Vagina (tissue), 2 donors: Measurements from ENCODE around the gene TGFBR2. TPM values are rescaled to one million over a fixed set of nuclear protein-coding genes. Genes with fewer than 3 reads are reported as not detected.

ENCODE experiments used
- DNase-seq, 2 donors: peaks; one replicate each; pipeline ENCODE4 v3.0.0-alpha.2; 2017; ENCODE audit errors: extremely low spot score in 2 of 2
- H3K27ac ChIP-seq: fragments of 200-600 bp; sonication (generic); one replicate; pipeline ENCODE4 v1.5.1; 2019
- H3K27me3 ChIP-seq: fragments of 200-600 bp; sonication (generic); one replicate; pipeline ENCODE4 v1.5.1; 2019
- H3K36me3 ChIP-seq, 2 donors: fragments of 200-600 bp; sonication (generic); one replicate each; pipeline ENCODE4 v1.5.1; 2017 to 2019
- H3K4me1 ChIP-seq: fragments of 200-600 bp; sonication (generic); one replicate; pipeline ENCODE4 v1.5.1; 2019
- H3K4me3 ChIP-seq, 2 donors: fragments of 200-600 bp; sonication (generic); 1 replicate in 1 of 2; 2 replicates in 1 of 2; pipeline ENCODE4 v1.5.1; 2016 to 2019
- H3K9me3 ChIP-seq: fragments of 200-600 bp; sonication (generic); one replicate; pipeline ENCODE4 v1.5.1; 2019
- CTCF ChIP-seq, 3 experiments: fragments of 450-650 bp in 2 of 3; fragments of 200-600 bp in 1 of 3; sonication (generic) in 1 of 3; IDR thresholded peaks; one replicate each; pipeline ENCODE4 v1.5.1; 2017 to 2019; ENCODE audit warnings: antibody characterized with exemption in 3 of 3, mild to moderate bottlenecking in 2 of 3, moderate library complexity in 2 of 3
- POLR2A ChIP-seq, 2 donors: fragments of 450-650 bp; IDR thresholded peaks; one replicate each; pipeline ENCODE4 v1.6.1; 2017; ENCODE audit warnings: antibody characterized with exemption in 2 of 2, mild to moderate bottlenecking in 2 of 2, moderate library complexity in 2 of 2
- POLR2AphosphoS5 ChIP-seq, 2 donors: sonication (generic); formaldehyde crosslinking; IDR thresholded peaks; one replicate each; pipeline ENCODE4 v1.9.0; 2017; ENCODE audit warnings: antibody characterized with exemption in 2 of 2, mild to moderate bottlenecking in 2 of 2, low read depth in 1 of 2; ENCODE audit not compliant: insufficient read depth in 1 of 2
- intact Hi-C: fragments of 100-400 bp; cut with DNase I; formaldehyde crosslinking; loops from one replicate; pipeline ENCODE4 v1.15.1; 2023
- total RNA-seq: library from RNA; depleted of rRNA; stranded (reverse); fragments of >200 nt; gene quantifications from one replicate; pipeline ENCODE4 v1.2.3, GENCODE V29; 2016

TGFBR2 gene
- total RNA-seq, 1 donor from 2014 or later, result 176 TPM

- peaks cover 89% of the 10 kb centered on the region for H3K4me1 ChIP-seq
- no peaks in the 10 kb centered on the region for H3K36me3 ChIP-seq
- no peak for DNase-seq
- H3K27ac ChIP-seq, result peak overlapping the region; percentile 63
- intact Hi-C loops, result no loop called here
- no peak overlapping the region for H3K4me3 ChIP-seq
- TF ChIP-seq CTCF (IDR thresholded peaks at IDR 0.05) (no peak), POLR2A (IDR thresholded peaks at IDR 0.05) (no peak), POLR2AphosphoS5 (IDR thresholded peaks at IDR 0.05; ENCODE audit: insufficient read depth in 1 of 2, low read depth in 1 of 2) (no peak)
- H3K9me3 ChIP-seq, result no peaks in the 10 kb centered on the region
- no peaks in the 10 kb centered on the region for H3K27me3 ChIP-seq
Measured at GRCh38 chr3:30626443-30627180, 20.2 kb downstream of the TGFBR2 start.

DNA sequence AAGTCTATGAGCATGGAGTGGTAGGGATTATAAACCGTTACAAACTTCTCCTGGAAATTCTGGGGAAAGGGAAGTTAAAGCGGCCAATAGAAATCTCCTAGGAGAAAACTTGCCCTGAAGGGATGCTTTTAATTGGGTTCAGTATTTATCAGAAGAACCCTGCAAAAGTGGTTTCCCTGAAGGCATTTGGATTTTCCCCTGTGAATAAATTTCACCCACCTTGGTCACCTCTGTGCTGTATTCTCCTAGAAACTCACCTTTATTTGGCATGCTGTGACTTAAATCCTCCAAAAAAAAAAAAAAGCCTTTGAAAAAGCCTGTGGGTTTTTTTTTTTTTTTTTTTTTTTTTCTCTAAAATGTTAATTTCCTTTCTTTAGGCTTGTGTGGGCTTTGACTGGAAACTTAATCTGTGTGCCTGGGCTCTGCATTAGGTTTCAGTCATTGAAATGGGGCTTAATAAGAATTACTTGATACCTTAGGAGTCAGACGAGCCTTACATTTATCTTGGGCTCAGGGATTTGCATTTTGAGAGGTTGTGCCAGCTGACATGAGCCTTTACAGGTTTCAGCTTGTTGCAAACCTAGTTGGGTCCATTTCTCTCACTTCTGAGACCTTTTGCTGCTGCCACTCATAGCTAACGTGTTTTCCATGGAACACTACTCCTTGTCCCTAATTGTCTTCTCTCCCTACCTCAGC, 22.0 kb downstream of the TGFBR2 start:
- DNase-seq, result no peak
- Histone ChIP-seq H3K4me3 (no peak overlapping the region), H3K9me3 (no peaks in the 10 kb centered on the region), H3K4me1 (peaks cover 95% of the 10 kb centered on the region), H3K36me3 (no peaks in the 10 kb centered on the region), H3K27me3 (no peaks in the 10 kb centered on the region), H3K27ac (peak overlapping the region; percentile 31)
- TF ChIP-seq POLR2AphosphoS5 (IDR thresholded peaks at IDR 0.05; ENCODE audit: insufficient read depth in 1 of 2, low read depth in 1 of 2) (no peak), CTCF (IDR thresholded peaks at IDR 0.05) (no peak), POLR2A (IDR thresholded peaks at IDR 0.05) (no peak)
- intact Hi-C loops, result no loop called here

DNA sequence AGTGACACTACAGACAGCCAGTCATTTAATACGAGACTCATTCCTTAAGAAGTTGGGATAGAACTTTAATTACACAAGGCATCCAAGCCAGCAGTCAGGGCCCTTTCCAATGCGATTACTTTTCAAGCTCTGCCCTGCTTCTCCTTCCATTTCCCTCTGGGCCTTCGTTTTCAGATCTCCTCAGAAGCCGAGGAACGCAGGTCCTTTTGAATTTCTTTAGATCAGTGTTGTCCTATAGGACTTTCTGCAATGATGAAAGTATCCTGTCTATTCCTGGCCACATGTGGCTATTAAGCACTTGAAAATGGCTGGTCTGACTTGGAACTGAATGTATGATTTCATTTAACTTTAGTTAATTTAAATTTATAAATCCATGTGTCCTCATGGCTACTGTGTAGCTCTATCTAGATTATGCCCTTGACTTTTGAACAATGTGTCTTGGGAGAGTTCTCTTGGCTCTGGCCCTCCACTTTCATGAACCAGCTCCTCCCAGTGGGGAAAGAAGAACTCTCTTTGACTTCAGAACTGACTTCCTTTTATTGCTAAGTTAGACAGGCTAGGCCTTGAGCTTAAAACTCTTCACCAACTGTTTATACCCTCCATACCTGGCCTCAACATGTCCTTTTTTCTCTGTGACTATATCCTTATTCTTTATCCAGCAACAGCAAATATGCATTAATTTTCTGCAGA, 22.6 kb downstream of the TGFBR2 start:
- no peak for TF ChIP-seq POLR2AphosphoS5 (IDR thresholded peaks at IDR 0.05; ENCODE audit: insufficient read depth in 1 of 2, low read depth in 1 of 2)
- TF ChIP-seq CTCF (IDR thresholded peaks at IDR 0.05), result peak in 1 of 3 experiments; percentile 20
- DNase-seq, result no peak
- peaks cover 96% of the 10 kb centered on the region for H3K4me1 ChIP-seq
- H3K4me3 ChIP-seq, result no peak overlapping the region
- intact Hi-C loops, result no loop called here
- no peaks in the 10 kb centered on the region for H3K27me3 ChIP-seq
- no peaks in the 10 kb centered on the region for H3K9me3 ChIP-seq
- peak overlapping the region; percentile 31 for H3K27ac ChIP-seq
- no peaks in the 10 kb centered on the region for H3K36me3 ChIP-seq

- no peaks in the 10 kb centered on the region for H3K27me3 ChIP-seq
Measured at GRCh38 chr3:30629746-30630145, 23.3 kb downstream of the TGFBR2 start.

GRCh38 chr3:30630238-30631030, 24.0 kb downstream of the TGFBR2 start:
- peaks cover 99% of the 10 kb centered on the region for H3K4me1 ChIP-seq
- no peaks in the 10 kb centered on the region for H3K27me3 ChIP-seq
- intact Hi-C loops, result no loop called here
- no peak for TF ChIP-seq POLR2A (IDR thresholded peaks at IDR 0.05)
- TF ChIP-seq CTCF (IDR thresholded peaks at IDR 0.05), result no peak
- no peak for TF ChIP-seq POLR2AphosphoS5 (IDR thresholded peaks at IDR 0.05; ENCODE audit: insufficient read depth in 1 of 2, low read depth in 1 of 2)
- no peak overlapping the region for H3K4me3 ChIP-seq
- H3K27ac ChIP-seq, result peak overlapping the region; percentile 31
- DNase-seq, result no peak
- no peaks in the 10 kb centered on the region for H3K9me3 ChIP-seq
- no peaks in the 10 kb centered on the region for H3K36me3 ChIP-seq

More at GRCh38 chr3:30629746-30630145, 23.3 kb downstream of the TGFBR2 start:
- DNase-seq, result no peak
- Histone ChIP-seq H3K27ac (peak overlapping the region; percentile 31), H3K4me3 (no peak overlapping the region), H3K9me3 (no peaks in the 10 kb centered on the region), H3K4me1 (peaks cover 99% of the 10 kb centered on the region), H3K36me3 (no peaks in the 10 kb centered on the region)
- TF ChIP-seq POLR2A (IDR thresholded peaks at IDR 0.05), result no peak
- intact Hi-C loops, result no loop called here
